GM21423 (cell line): ENCODE results near the gene BTBD16.
A peak's percentile ranks its signal among the peaks of the same experiment; 100 is the strongest.

Experiments
- ATAC-seq: cut with Tn5 transposase; IDR thresholded peaks from one replicate; pipeline ENCODE4 v1.9.1; 2021; ENCODE audit warnings: mild to moderate bottlenecking, moderate library complexity; ENCODE audit not compliant: unreplicated experiment

Gene BTBD16

DNA sequence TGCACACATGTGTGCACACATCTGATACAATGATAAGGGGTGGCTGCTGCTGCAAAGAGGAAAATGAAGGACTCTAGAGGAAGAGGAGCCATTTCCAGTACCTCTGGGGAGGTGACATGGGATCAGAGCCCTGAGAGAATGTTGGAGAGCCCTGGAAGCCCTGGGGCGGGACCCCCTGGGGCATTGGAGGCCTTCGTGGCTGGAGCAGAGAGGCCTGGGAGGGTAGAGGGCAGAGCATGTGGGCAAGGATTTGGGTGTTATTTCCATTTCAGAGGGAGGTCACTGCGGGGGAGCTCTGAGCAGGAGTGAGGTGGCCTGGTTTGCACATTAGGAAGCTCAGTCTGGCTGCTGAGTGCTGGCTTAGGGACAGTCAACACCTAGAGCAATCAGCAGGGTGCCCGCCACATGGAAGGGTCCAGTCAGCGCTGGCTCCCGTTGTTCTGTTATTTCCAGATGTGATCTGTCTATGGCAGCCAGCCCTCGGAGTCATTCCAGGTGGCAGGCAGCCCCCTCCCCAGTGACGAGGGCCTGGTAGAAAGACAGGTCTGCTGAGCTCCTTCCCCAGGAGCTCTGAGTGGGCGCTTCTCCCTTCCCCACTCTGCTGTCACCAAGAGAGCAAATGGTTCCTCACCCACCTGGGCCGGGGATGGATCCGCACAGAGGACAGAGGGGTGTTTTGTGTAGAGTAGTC is 24.1 kb upstream of the BTBD16 start:
- no peak for ATAC-seq

DNA sequence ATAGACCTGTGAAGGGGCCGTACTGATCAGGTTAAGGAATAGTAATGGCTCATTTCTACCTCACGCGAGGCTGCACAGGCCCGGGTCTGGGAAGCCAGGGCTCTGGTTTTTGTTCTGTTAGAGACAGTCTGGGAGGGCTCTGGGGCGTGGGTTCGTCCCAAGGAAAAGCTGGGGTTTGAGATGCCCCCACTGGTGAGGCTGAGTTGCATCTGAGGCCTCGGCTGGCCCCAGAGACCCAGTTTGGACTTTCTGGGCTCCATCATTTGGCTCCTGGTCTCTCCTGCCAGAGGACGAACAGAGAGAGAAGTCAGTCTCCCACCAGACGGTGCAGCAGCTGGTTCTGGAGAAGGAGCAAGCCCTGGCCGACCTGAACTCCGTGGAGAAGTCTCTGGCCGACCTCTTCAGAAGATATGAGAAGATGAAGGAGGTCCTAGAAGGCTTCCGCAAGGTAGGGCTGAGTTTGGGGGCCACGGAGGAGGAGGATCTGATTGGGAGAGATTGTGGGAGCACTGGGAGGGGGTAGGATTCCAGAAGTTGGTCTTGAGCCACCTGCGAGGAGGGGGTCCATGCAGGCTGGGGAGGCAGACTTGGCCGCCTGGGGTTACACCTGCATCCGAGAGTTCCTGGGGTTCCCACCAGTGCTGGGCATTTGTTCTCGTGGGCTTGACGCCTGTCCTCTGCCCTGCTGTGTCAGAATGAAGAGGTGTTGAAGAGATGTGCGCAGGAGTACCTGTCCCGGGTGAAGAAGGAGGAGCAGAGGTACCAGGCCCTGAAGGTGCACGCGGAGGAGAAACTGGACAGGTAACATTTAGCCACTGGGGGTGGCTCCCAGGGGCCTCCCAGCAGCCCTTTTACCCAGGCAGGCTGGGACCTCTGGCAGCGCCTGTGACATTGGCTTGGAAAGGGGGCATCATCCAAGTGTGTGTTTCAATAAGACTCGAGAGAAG is 22.5 kb upstream of the BTBD16 start:
- no peak for ATAC-seq

DNA sequence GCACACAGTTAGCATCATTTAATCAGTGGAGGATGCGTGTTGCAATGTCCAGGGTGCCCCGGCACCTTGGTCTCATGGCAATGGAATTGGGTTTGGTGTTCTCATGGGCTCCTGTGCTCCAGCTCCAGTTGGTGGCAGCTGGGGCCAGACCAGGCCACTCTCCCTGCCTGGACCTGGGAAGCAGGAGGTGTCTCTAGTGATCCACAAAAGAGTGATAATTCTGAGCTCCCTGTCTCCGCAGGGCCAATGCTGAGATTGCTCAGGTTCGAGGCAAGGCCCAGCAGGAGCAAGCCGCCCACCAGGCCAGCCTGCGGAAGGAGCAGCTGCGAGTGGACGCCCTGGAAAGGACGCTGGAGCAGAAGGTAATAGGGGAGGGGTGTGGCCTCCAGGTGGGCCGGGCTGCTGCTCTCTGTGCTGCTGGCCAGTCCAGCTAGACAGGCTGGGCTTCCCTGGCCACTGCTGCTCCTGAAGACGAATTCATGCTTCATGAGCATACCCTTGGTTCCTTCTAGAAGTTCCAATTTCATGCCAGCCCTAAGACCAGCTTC is 21.7 kb upstream of the BTBD16 start:
- no peak for ATAC-seq

DNA sequence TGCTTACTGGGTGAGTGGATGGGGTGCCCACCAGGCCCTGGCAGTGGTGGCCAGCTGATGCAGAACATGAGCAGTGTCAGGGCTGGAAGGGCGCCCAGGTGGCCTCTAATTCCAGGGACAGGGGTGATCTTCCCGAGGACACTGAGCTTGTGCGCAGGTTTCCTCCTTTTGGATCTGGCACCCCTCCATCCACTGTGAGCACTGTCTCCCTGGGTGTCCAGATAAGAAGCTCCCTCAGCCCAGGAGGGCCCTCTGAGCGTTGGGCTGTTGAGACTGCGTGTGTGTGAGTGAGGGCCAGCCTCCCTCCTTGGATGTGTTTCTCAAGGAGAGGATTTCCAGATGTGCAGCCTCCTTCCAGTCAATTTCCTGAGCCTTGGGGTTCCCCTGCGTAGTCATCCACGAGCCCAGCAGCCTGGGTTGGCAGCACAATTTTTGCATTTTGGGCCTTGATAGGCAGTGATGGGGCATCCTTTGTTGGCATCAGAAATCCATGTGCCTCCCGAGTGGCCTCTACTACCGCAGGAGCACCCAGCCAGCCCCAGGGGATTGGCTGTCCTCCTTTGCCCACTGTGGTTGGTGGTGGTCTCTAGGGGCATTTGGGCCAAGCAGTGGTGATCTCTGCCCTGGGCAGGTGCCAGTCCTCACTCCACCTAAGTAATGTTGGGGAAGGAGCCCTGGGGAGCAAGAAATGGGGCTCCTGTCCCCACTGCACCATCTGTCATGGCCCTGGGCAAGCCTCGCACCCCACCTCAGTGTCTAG is 20.9 kb upstream of the BTBD16 start:
- ATAC-seq, result no peak

DNA sequence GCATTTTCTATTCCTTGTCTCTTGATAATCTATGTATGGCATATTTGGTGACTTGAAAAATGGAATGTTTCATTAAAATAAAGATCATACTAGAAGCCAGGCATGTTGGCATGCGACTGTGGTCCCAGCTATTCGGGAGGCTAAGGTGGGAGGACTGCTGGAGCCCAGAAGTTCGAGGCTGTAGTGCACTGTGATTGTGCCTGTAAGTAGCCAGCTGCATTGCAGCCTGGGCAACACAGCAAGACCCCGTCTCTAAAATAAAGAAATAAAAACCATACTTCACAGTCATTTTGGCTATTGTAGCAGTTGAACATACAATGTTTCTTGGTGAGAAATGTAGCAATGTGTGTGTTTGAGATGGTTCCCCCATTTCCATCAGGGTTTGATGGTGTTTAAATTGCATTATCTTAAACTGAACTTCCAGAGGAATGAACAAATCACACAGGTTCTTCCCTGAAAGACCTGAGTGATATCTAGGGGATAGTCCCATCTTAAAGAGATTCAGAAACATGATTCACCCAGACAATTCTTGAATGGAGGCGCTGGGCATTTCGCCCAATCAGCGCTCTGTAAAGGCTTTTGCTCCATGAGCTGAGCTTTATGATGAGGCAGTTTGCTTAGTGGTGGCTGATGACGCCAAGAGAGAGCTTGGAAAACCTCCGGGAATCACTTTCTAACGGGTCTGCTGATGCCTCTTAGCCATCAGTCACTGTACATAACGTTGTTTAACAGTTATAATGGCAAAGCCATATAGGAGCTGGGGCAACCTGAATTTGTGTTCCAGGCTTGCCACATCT is 19.4 kb upstream of the BTBD16 start:
- ATAC-seq, result no peak

DNA sequence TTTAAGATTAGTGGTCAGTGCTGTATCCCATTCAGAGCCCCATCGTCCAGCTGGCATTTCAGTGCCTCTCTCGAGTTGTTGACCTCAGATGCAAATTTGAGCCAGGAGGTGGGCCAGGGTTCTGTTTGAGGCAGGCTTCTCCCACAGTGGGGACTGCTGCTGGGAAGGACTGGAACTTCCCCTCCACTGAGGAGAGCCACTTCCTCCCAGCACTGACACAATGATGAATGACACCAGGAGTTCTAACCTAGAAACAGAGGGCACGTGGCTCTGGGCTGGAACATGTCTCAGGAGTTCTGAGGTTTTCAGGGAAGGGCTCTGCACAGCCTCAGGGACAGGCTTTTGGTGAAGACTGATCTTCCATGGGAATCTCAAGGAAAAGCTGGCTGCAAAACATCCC is 18.3 kb upstream of the BTBD16 start:
- ATAC-seq, result no peak

DNA sequence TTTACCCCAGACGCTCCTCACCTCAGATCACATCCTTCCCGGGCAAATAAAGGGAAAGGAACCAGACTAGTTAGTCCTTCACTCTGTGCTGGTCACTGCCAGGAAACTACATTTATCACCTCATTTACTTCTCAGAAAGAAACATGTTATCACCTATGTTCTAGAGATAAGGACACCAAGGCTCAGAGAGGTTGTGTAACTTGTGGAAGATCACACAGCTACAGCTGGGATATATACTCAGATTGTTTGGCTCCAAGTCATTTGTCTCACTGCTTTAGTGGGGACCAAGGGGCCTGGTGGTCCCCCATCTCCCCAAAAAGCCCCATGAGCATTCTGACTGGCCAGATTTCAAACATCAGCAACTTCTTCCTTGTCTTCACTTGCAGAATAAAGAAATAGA is 17.5 kb upstream of the BTBD16 start:
- no peak for ATAC-seq

DNA sequence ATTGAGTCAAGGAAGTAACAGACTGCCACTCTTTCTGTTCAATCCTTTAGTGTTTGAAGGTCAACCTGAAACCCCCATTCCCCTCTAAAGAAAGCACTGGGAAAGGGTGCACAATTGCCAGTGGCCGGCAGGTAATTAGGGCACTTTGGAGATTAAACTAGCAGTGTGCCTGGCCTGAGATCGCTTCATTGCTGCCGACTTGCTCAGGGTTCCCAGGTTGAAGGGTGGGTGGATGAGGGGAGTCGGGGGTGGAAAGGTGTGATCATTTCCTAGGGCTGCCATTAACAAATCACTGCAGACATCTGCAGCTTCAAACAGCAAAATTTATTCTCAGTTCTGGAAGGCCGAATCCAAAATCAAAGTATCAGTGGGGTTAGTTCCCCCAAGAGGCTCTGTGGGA is 16.3 kb upstream of the BTBD16 start:
- no peak for ATAC-seq

DNA sequence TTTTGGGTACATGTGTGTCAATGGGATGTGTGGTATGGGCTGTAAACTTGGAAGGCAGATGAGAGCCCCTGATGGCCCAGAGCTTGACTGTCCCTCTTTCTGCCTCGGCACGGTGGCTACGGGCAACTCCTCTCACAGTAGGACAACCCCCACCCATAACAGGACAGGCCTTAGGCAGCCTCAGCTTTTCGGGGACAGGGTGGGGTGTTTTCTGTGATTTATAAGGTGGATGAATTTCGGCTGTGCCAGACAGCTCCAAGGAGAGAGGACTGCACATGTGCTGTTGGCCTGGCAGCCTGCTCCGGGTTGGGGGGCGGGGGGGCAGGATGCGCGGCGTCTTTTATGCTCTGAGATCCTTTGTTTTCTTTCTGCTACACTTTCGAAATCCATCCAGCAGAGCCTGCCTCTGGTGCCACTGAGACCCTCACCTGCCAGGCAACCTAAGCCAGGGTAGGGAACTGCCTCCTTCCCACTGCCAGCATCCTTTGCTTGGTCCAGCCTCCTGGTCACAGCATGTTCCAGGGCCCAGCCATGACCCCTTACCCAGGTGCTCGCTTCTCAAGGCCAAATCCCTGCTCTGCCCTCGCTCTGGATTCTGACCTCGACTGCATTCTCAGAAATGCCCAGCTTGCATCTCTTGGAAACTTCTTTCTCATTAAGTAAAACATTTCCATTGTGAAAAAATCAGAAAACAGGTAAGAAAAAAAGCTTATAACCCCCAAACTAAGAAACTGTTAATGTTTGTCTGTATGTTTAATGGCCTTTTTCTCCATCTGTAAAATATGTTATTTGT is 15.4 kb upstream of the BTBD16 start:
- ATAC-seq, result no peak

DNA sequence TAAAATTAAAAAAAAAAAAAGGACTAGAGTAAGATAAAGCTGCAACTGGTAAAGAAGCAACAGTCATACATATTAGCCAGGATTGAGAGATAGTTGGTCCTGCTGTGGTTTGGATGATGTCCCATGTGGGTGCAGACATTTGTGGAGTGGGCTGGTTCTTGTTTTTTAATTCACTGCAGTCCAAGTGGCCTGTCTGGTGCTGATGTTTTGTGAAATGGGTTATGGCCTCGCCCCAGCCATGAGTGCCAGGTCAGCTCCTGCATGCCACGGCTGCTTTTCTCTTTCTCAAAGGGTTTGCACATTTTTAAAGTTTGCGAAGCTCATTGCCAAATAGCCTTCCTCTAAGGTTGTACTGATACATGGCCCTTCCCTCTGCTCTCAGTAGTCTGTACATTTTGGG is 14.1 kb upstream of the BTBD16 start:
- no peak for ATAC-seq

DNA sequence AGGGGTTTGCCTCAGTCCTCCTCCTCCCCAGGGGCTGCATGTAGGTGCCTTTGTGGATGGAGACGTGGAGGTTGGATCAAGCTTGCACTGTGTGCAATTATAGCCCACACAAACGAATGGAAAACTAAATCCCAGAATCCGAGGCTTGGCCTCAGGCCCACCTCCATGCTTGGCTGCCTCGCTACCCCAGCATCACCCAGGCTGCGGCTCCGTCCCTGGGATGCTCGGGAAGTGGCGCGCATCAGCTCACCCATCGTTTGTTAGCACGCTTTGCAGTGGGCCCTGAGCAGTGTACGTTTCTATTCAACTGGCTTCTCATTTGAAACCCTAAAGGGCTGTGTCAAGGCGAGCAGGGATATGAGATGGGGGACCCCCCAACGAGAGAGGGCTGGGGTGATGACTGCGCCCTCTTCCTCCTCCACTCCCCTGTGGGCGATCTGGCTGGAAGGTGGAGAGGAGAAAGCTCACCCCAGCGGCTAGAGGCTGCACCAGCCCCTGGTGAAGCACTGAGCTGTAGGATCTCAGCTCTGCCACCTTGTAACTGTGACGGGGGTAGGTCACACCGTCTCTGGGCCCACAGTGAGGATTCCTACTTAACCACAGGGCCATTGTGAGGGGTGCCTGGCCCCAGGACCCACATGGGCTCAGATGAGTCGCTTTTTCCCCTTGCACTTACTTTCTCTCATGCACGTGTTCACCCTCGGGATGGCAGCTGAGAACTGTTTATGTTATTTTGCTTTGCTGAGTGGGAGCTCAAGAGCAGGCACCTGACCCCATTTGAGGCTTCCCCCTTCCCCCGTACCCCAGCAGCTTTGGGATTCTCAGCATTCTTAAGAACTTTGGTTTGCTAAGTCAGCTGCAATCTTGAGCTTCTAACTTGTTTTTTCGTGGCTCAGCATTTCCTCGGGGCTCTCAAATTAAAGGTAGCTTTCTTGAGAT is 12.7 kb upstream of the BTBD16 start:
- no peak for ATAC-seq

DNA sequence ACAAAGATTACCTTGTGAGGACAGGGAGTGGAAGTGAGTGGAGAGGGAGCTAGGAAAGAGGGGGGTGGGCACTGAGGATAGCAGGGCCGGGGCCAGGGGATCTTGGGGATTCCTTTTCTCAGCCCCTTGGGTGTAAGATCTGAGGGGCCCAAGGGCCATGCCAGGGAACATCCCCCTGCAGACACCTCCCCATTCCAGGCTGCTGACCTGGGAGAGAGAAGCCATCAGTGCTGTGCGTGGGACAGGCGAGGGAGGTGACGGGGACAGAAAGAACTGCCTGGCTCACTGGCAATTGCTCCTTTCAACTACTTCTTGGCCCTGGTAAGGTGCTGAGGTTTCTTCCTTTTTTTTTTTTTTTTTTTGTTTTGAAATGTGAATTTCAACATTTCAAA is 12.0 kb upstream of the BTBD16 start:
- no peak for ATAC-seq

DNA sequence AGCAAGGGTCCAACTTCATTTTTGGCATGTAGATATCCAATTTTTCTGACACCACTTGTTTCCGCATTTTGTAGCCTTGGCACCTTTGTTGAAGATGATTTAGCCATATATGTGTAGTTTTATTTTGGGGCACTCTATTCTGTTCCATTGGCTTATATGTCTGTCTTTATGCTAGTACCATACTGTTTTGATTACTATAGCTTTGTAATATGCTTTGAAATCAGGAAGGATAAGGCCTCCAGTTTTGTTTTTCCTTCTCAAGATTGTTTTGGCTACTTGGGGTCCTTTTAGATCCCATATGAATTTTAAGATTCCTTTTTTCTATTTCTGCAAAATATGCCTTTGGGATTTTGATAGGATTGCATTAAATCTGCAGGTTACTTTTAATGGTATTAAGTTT is 9.5 kb upstream of the BTBD16 start:
- ATAC-seq, result no peak

DNA sequence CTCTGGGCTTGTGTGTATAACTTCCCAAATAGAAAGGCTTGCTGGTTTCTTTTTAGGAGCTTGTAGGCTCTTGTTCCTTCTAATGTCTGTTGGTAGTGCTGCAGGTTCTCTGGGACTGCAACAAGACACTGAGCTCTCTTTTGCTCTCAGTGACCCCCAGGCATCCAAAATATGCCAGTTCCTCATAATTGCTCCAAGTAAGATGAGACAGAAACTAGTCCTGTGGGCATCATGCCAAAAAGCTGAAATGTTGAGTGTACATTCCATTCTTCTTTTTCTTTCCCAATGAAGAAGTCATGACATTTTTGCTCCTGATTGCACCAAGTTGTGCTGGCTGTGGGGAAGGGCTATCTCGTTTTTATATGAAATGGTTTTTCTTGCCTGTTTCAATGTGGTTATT is 7.1 kb upstream of the BTBD16 start:
- no peak for ATAC-seq

DNA sequence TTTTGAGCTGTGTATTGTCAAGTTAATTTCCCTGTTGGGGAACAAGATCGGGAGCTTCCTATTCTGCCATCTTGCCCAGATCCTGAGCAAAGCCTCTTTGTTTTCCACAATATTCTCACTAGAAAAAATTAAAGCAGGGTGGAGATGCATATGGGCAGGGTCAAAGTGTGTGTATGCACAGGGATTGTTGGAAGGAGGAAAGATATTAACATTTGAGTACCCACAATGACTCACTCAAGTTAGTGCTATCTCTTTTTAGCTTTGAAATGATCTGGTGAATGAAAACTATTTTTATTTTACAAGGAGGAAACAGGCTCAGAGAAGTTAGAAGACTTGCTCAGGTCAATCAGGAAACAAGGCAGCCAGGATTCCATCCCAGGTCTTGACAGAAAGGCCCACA is 6.7 kb upstream of the BTBD16 start:
- ATAC-seq, result no peak

DNA sequence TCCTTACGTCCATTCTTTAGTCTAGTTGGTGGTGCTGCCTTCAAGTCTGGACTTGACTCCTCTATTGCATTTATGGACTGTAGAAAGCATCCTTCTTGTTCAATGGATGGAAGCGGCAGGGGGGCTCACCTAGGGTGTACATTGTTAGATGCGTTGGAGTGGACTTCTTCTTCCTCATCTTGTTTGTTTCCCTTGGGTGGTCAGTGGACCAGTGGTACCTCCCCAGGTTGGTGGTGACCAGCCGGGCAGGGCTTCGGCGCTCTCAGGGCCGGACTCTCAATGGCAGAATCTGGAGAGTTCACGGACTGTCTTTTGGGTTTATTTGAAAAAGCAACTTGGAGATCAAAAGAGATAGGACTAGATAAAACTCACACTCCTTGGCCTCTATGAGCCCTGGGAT is 6.2 kb upstream of the BTBD16 start:
- no peak for ATAC-seq

DNA sequence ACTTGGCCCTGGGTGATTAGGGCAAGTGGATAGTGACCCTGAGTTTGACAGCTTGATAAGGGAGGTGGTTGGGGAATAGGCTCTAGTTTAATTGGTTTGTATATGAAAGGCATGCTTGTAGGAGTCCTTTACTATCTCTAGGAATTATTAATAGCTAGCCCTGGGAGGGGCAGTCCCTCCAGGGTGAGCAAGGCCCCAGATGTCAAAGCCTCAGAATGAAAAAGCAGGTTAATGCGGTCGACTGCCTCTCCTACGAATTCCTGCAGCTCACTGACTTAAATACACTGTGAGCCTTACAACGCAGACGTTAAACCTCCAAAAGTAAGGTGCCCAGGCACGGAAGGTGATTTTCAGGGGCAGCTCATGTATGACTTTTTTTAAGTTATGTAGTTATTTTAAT is 5.2 kb upstream of the BTBD16 start:
- ATAC-seq, result no peak

DNA sequence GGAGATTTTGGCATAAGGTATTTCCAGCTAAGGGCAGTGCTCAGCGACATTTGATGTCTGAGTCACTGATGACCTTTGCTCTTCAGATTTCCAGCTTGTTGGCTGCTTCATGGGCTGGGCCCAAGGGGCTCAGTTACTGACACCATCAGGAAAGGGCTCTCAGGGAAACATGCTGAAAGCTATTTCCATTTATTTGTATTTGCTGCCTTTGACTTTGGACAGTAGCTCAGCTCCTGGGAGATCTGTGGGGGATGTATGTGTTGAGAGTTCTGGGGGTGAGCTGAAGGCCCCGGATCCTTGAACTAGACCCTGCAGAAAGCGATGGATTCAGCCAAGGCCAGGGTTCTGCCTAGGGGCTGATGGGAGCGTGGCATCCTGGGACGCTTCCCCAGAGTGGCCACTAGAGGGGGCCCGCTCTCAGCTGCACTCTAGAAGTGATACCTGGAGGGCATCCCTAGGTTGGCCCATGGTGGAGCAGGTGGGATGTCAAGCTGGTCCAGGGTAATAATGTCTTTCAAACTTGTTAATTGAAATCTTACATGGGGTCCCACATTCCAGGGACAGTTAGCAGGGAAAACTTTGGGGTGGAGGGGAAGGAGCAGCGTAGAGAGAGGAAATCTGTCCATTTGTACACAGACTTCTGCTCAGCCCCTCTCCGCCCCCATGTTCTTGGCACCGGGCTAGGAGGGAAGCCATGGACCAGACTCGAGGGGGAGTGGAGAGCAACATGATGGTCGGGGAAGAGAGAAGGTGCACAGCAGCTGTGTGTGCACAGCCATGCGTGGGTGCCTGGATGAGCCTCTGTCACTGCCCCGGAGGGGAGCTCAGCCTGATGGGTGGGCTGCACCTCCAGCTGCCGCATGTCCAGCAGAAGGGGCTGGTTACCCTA is 3.0 kb upstream of the BTBD16 start:
- peak; percentile 96 for ATAC-seq
